DOHH2 (cell line): ENCODE measurements around the gene NRGN.

Experiments
- EZH2phosphoT487 ChIP-seq: fragments of 200-600 bp; sonication (generic); IDR thresholded peaks from 2 replicates; pipeline ENCODE4 v1.6.1; 2017; ENCODE audit warnings: borderline replicate concordance, mild to moderate bottlenecking, antibody characterized with exemption, low read length, moderate library complexity, mixed read lengths
- TF ChIP-seq, protein P1 (sequence below): fragments of 200-600 bp; sonication (generic); IDR thresholded peaks from one replicate; pipeline ENCODE4 v1.5.1; 2014; ENCODE audit warnings: antibody characterized with exemption, mild to moderate bottlenecking, low read depth, low read length; ENCODE audit not compliant: poor library complexity, severe bottlenecking

DNA sequence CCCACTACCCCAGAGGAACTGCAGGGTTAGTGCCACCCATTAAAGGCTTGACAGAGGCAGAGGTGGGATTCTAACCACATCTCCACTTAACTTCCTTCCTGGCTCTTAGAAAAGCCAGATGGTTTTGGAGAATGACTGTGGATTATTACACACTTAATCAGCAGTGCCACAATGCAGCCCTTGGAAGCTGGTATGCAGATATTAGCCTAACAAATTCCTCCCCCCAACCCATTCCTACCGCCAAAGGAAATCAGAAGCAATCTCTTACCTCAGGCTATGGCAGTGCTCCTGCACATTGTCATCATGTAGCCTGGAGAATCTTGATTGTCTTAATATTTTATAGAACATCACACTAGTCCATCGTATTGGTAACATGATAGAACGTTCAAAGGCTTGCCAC is 23.2 kb upstream of the NRGN start:
- TF ChIP-seq, protein P1, sequence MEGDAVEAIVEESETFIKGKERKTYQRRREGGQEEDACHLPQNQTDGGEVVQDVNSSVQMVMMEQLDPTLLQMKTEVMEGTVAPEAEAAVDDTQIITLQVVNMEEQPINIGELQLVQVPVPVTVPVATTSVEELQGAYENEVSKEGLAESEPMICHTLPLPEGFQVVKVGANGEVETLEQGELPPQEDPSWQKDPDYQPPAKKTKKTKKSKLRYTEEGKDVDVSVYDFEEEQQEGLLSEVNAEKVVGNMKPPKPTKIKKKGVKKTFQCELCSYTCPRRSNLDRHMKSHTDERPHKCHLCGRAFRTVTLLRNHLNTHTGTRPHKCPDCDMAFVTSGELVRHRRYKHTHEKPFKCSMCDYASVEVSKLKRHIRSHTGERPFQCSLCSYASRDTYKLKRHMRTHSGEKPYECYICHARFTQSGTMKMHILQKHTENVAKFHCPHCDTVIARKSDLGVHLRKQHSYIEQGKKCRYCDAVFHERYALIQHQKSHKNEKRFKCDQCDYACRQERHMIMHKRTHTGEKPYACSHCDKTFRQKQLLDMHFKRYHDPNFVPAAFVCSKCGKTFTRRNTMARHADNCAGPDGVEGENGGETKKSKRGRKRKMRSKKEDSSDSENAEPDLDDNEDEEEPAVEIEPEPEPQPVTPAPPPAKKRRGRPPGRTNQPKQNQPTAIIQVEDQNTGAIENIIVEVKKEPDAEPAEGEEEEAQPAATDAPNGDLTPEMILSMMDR, result no peak
- no peak for TF ChIP-seq EZH2phosphoT487
